Measurements from ENCODE around the gene MEFV. TPM values are rescaled to one million over a fixed set of nuclear protein-coding genes. Genes with fewer than 3 reads are reported as not detected.

The MEFV gene
- polyA plus RNA-seq, 1 experiment = not detected

DNA sequence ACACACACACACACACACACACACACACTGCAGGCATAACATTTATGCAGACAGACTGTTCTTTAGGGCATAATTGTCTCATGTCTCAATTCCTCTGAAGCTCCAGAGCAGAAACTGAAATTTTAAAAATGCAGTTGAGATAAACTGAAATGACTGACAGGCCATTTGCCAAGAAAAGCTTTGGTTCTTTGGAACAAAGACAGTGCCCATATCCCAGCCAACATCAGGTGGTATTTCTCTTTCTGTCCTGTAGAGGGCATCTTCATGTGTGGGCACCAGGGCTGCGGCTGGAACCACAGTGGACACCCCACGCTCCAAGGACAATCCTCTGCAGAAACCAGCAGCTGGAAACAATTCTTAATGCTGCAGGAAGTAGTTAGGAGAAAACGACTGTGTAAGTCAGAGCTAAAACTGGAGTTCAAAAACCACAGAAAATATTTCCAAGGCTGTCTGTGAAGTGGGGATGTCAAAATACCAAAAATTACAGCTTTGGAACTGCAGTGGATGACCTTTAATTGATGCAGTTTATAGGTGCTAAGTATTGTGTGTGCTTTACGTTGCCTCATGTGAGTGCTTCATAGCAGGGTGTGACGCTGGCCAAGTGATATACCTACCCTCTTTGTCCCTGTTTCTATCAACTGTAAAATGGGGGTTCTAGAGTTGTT is 10.6 kb upstream of the MEFV start:
- no peak overlapping the region for H3K4me3 ChIP-seq (ENCODE audit: low read depth, low read length)
- TF ChIP-seq, protein P1, sequence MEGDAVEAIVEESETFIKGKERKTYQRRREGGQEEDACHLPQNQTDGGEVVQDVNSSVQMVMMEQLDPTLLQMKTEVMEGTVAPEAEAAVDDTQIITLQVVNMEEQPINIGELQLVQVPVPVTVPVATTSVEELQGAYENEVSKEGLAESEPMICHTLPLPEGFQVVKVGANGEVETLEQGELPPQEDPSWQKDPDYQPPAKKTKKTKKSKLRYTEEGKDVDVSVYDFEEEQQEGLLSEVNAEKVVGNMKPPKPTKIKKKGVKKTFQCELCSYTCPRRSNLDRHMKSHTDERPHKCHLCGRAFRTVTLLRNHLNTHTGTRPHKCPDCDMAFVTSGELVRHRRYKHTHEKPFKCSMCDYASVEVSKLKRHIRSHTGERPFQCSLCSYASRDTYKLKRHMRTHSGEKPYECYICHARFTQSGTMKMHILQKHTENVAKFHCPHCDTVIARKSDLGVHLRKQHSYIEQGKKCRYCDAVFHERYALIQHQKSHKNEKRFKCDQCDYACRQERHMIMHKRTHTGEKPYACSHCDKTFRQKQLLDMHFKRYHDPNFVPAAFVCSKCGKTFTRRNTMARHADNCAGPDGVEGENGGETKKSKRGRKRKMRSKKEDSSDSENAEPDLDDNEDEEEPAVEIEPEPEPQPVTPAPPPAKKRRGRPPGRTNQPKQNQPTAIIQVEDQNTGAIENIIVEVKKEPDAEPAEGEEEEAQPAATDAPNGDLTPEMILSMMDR (IDR thresholded peaks at IDR 0.05; ENCODE audit: low read depth, low read length) = peak; percentile 55

DNA sequence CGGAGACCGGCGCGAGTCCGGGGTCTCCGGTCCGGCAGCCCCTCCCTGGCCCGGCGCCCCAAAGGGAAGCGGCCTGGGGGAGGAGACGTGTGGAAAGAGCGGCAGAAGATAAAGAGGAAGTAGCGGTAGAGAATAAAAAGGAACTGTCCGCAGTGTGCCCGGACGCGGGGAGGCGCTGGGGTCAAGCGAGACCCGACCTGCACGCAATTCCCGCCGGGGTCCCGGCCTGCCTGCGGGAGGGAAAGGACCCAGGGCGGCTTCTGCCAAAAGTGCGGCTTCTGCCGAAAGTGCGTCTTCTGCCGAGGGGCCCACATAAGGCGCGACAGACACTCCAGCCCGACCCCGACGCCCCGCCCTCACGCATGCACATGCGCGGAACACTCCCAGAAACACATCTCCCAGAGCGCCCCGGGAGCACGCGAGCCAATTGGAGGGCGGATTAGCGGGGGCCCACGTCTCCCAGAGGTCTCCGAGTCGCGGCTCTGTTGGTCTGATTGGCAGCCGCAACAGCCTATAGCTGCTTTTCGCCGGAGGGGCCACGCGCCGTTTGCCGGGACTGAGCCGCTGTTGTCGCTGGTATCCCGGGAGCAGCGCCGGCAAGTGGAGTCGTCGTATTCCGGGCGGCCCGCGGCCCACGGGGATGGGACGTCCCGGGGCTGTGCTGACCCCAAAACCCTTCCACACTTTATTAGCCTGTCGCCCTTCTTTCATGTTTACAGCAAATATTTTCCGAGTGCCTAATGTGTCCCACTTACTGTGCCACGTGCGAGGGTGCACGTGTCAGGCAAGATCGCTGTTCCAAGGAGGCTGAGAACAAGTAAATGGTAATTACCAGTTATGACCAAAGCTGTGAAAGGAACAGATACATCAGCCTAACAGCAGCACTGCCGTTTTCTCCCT is 8.0 kb upstream of the MEFV start:
- H3K4me3 ChIP-seq (ENCODE audit: low read depth, low read length) = peak overlapping the region; percentile 84
- H3K9me3 ChIP-seq (ENCODE audit: control insufficient read depth, insufficient read depth, low read length) = peaks cover 5% of the 10 kb centered on the region; the same call in 1 of the 2 replicates
- POLR2A ChIA-PET = interaction anchor here (1.4 kb wide), 1 partner anchor 18 kb away, joined by 22 read pairs; the partner anchor contains the start of gene ZNF263
- peak overlapping the region; percentile 91 for H3K27ac ChIP-seq (ENCODE audit: low read depth, low read length)
- TF ChIP-seq, protein P1 (IDR thresholded peaks at IDR 0.05; ENCODE audit: low read depth, low read length) = peak; percentile 39
- no peaks in the 10 kb centered on the region for H3K27me3 ChIP-seq (ENCODE audit: control insufficient read depth, insufficient read depth, low read length)
- CTCF ChIA-PET = interaction anchor here (0.6 kb wide), 2 partner anchors 8 to 38 kb away, joined by 3 read pairs; no protein-coding TSS in a partner anchor
- DNase-seq (ENCODE audit: low read depth, low spot score) = peak; percentile 94

More for the DNA sequence above, 10.6 kb upstream of the MEFV start:
- no peak for DNase-seq (ENCODE audit: low read depth, low spot score)
- POLR2A ChIA-PET = interaction anchor here (1.2 to 1.9 kb wide), 2 partner anchors 16 to 98 kb away, joined by 3 to 5 read pairs; partner anchors contain the start of gene ZNF263
- Histone ChIP-seq H3K27ac (ENCODE audit: low read depth, low read length) (no peak overlapping the region), H3K9me3 (ENCODE audit: control insufficient read depth, insufficient read depth, low read length) (peaks cover 5% of the 10 kb centered on the region; the same call in 1 of the 2 replicates), H3K27me3 (ENCODE audit: control insufficient read depth, insufficient read depth, low read length) (no peaks in the 10 kb centered on the region)
- CTCF ChIA-PET = interaction anchor here (0.6 to 2.1 kb wide), 9 partner anchors 9 to 264 kb away, joined by 3 to 24 read pairs (median 4); partner anchors contain the start of gene CLUAP1

DNA sequence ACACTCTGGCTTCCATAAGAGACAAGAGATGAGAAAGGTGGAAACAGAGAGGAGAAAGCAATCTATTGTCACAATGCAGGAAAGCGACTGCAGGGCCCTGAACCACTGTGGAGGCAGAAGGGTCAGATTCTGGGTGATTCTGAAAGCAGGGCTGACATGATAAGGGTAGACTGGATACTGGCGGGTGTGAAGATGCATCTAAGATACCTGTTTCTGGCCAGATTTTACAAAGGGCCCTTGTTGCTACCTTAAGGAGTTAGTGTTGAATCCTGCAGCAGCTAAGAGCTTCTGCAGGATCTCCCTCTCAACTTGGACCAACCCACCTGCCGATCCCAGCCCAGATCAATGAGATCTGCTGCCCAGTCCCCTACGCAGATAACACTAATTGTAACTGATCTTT is 6.1 kb upstream of the MEFV start:
- POLR2A ChIA-PET = interaction anchor here (0.7 kb wide), 1 partner anchor 20 kb away, joined by 4 read pairs; no protein-coding TSS in a partner anchor
- TF ChIP-seq, protein P1 (IDR thresholded peaks at IDR 0.05; ENCODE audit: low read depth, low read length) = no peak
- Histone ChIP-seq H3K9me3 (ENCODE audit: control insufficient read depth, insufficient read depth, low read length) (peaks cover 5% of the 10 kb centered on the region; the same call in 1 of the 2 replicates), H3K4me3 (ENCODE audit: low read depth, low read length) (no peak overlapping the region), H3K27ac (ENCODE audit: low read depth, low read length) (no peak overlapping the region), H3K27me3 (ENCODE audit: control insufficient read depth, insufficient read depth, low read length) (no peaks in the 10 kb centered on the region)
- DNase-seq (ENCODE audit: low read depth, low spot score) = no peak
- CTCF ChIA-PET = interaction anchor here (0.5 kb wide), 1 partner anchor 141 kb away, joined by 5 read pairs; no protein-coding TSS in a partner anchor

DNA sequence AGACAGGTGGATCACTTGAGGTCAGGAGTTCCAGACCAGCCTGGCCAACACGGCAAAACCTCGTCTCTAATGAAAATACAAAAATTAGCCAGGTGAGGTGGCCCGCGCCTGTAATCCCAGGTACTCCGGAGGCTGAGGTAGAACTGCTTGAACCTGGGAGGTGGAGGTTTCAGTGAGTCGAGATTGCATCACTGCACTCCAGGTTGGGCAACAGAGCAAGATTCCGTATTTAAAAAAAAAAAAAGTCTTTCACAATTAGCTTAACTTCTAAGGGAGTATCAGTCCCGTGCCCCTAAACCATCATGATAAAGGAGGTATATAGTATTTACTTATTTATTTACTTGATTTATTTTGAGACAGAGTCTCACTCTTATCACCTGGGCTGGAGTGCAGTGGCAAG is 3.4 kb upstream of the MEFV start:
- TF ChIP-seq, protein P1 (IDR thresholded peaks at IDR 0.05; ENCODE audit: low read depth, low read length) = no peak
- Histone ChIP-seq H3K27me3 (ENCODE audit: control insufficient read depth, insufficient read depth, low read length) (no peaks in the 10 kb centered on the region), H3K27ac (ENCODE audit: low read depth, low read length) (no peak overlapping the region), H3K9me3 (ENCODE audit: control insufficient read depth, insufficient read depth, low read length) (peaks cover 3% of the 10 kb centered on the region; the same call in 1 of the 2 replicates), H3K4me3 (ENCODE audit: low read depth, low read length) (no peak overlapping the region)
- ChIA-PET CTCF (no interaction called here), POLR2A (no interaction called here)
- DNase-seq (ENCODE audit: low read depth, low spot score) = no peak

All from AG04450 (cell line).